ENCODE measurements around the gene FLNA.

GRCh38 chrX:154348114-154348531, 26.3 kb downstream of the FLNA start:
- TF ChIP-seq CTCF (IDR thresholded peaks at IDR 0.05) = no peak
- TF ChIP-seq POLR2A (IDR thresholded peaks at IDR 0.05) = no peak
- no peak for TF ChIP-seq EP300 (IDR thresholded peaks at IDR 0.05)
- no peak for TF ChIP-seq POLR2AphosphoS5 (IDR thresholded peaks at IDR 0.05)
